ENCODE results near the gene CHD2.
A peak's percentile ranks its signal among the peaks of the same experiment; 100 is the strongest.

Gene CHD2

DNA sequence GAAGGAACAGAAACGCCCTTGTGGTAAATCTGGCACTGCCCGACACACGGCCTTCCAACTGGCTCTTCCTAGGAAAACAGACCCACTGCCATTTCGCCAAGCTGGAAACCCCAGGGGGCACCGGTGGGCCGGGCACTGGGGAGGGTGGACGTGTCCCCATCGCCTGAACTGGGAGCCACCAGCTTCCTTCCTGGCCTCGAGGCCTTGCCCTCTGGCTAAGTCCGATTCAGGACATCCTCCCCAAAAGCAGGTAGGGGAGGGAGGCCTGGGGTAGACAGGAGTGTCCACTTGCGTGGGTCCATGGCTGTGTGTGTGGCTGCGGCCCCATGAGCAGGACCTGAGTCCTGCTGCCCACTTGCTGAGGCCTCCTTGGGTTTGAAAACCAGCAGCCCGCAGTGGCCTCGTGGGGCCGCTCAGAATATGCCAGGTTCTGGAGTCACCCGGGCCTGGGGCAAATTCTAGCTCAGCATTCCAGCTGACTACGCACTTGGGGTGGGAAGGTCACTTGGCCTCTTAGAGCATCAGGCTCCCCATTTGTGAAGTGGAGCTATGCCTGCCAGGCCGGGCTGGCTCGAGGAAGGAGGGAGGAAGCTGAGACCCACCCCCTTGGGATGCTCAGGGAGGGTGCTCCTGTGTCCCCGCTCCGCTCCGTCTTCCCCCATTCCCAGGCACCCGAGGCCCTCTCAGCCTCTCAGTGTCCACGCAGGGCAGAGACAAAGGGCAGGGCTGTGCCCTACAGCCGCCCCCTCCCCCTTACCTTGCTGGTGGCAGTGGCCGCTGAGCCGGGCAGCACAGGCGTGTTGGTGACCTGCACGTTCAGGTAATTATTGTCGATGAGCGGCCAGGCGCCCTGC lies 151.3 kb downstream of the CHD2 start:
- Histone ChIP-seq H4K20me1 (ENCODE audit: insufficient read depth, low read length, poor library complexity, severe bottlenecking) (no peaks in the 10 kb centered on the region), H3K4me2 (ENCODE audit: low read depth, low read length, poor library complexity, severe bottlenecking) (no peak overlapping the region), H3K4me3 (ENCODE audit: low read length, poor library complexity, severe bottlenecking) (no peak overlapping the region), H3K9ac (ENCODE audit: low read depth, low read length, poor library complexity, severe bottlenecking) (no peak overlapping the region), H3K27me3 (ENCODE audit: insufficient read depth, low read length, poor library complexity, severe bottlenecking) (no peaks in the 10 kb centered on the region), H2AFZ (ENCODE audit: low read length) (no peak overlapping the region), H3F3A (ENCODE audit: low read depth) (no peaks in the 10 kb centered on the region), H3K9me2 (replicated peaks; ENCODE audit: low read depth, low read length) (no peaks in the 10 kb centered on the region), H3K9me3 (ENCODE audit: insufficient read depth, low read depth, low read length) (peaks cover under 1% of the 10 kb centered on the region; the same call in 1 of the 2 replicates), H3K4me1 (ENCODE audit: insufficient read depth, low read length, poor library complexity, severe bottlenecking) (peaks cover 20% of the 10 kb centered on the region), H3K79me2 (ENCODE audit: insufficient read depth, low read length) (no peaks in the 10 kb centered on the region), H3K36me3 (ENCODE audit: insufficient read depth, low read length) (no peaks in the 10 kb centered on the region)
- TF ChIP-seq, protein P1, sequence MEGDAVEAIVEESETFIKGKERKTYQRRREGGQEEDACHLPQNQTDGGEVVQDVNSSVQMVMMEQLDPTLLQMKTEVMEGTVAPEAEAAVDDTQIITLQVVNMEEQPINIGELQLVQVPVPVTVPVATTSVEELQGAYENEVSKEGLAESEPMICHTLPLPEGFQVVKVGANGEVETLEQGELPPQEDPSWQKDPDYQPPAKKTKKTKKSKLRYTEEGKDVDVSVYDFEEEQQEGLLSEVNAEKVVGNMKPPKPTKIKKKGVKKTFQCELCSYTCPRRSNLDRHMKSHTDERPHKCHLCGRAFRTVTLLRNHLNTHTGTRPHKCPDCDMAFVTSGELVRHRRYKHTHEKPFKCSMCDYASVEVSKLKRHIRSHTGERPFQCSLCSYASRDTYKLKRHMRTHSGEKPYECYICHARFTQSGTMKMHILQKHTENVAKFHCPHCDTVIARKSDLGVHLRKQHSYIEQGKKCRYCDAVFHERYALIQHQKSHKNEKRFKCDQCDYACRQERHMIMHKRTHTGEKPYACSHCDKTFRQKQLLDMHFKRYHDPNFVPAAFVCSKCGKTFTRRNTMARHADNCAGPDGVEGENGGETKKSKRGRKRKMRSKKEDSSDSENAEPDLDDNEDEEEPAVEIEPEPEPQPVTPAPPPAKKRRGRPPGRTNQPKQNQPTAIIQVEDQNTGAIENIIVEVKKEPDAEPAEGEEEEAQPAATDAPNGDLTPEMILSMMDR (conservative IDR thresholded peaks at IDR 0.05; ENCODE audit: low read length), result no peak

DNA sequence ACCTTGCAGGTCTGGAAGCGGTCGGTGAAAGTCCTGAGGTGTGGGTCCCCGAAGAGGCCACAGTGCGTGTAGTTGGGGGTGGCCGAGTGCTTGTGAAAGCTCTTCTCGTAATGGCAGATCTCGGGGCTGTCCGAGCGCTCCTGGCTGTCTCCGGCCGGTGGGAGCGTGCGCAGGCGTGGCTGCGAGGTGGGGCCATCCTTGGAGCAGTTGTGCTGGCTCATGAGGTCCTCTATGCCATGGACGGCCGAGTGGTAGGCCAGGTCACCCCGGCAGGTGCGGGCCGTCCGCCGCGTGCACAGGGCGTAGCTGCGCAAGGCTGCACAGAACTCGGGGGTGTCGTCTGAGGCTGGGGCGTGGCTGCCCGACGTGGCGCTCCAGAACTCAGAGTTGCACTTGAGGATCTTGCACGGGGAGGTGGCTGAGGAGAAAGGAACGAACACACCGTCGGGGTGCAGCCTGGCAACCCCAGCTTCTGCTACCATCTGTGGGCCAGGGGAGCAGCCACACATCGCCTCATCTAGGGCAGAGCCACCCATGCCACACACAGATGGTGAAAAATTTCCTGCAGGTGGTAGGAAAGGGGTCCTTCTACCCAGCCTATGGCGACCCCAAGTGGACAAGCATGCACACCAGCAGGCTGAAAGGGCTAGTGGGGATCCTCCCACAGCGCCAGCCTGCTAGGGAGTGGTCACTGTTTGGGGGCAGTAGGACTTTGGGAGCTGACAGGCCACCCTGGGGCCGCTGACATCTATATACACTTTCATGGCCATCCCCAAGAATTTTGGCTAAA lies 152.2 kb downstream of the CHD2 start:
- no peaks in the 10 kb centered on the region for H3K27me3 ChIP-seq (ENCODE audit: insufficient read depth, low read length, poor library complexity, severe bottlenecking)
- H2AFZ ChIP-seq (ENCODE audit: low read length), result no peak overlapping the region
- no peak overlapping the region for H3K4me2 ChIP-seq (ENCODE audit: low read depth, low read length, poor library complexity, severe bottlenecking)
- H3K36me3 ChIP-seq (ENCODE audit: insufficient read depth, low read length), result no peaks in the 10 kb centered on the region
- no peaks in the 10 kb centered on the region for H3K9me2 ChIP-seq (replicated peaks; ENCODE audit: low read depth, low read length)
- no peak overlapping the region for H3K9ac ChIP-seq (ENCODE audit: low read depth, low read length, poor library complexity, severe bottlenecking)
- H3K4me1 ChIP-seq (ENCODE audit: insufficient read depth, low read length, poor library complexity, severe bottlenecking), result peaks cover 18% of the 10 kb centered on the region
- H4K20me1 ChIP-seq (ENCODE audit: insufficient read depth, low read length, poor library complexity, severe bottlenecking), result no peaks in the 10 kb centered on the region
- H3K9me3 ChIP-seq (ENCODE audit: insufficient read depth, low read depth, low read length), result no peaks in the 10 kb centered on the region
- no peak for TF ChIP-seq EZH2phosphoT487 (IDR thresholded peaks at IDR 0.05; ENCODE audit: borderline replicate concordance)
- TF ChIP-seq, protein P1 (conservative IDR thresholded peaks at IDR 0.05; ENCODE audit: low read length), result peak; percentile 75
- no peaks in the 10 kb centered on the region for H3K79me2 ChIP-seq (ENCODE audit: insufficient read depth, low read length)
- no peak overlapping the region for H3K4me3 ChIP-seq (ENCODE audit: low read length, poor library complexity, severe bottlenecking)
- no peaks in the 10 kb centered on the region for H3F3A ChIP-seq (ENCODE audit: low read depth)

- H3K4me2 ChIP-seq (ENCODE audit: low read depth, low read length, poor library complexity, severe bottlenecking), result no peak overlapping the region
- H2AFZ ChIP-seq (ENCODE audit: low read length), result no peak overlapping the region
- no peaks in the 10 kb centered on the region for H3F3A ChIP-seq (ENCODE audit: low read depth)
- no peak overlapping the region for H3K9ac ChIP-seq (ENCODE audit: low read depth, low read length, poor library complexity, severe bottlenecking)
- H3K36me3 ChIP-seq (ENCODE audit: insufficient read depth, low read length), result no peaks in the 10 kb centered on the region
- H3K9me2 ChIP-seq (replicated peaks; ENCODE audit: low read depth, low read length), result no peaks in the 10 kb centered on the region
- no peaks in the 10 kb centered on the region for H4K20me1 ChIP-seq (ENCODE audit: insufficient read depth, low read length, poor library complexity, severe bottlenecking)
- no peaks in the 10 kb centered on the region for H3K9me3 ChIP-seq (ENCODE audit: insufficient read depth, low read depth, low read length)
- no peaks in the 10 kb centered on the region for H3K4me1 ChIP-seq (ENCODE audit: insufficient read depth, low read length, poor library complexity, severe bottlenecking)
- no peak overlapping the region for H3K4me3 ChIP-seq (ENCODE audit: low read length, poor library complexity, severe bottlenecking)
- H3K79me2 ChIP-seq (ENCODE audit: insufficient read depth, low read length), result no peaks in the 10 kb centered on the region
- H3K27me3 ChIP-seq (ENCODE audit: insufficient read depth, low read length, poor library complexity, severe bottlenecking), result no peaks in the 10 kb centered on the region
- TF ChIP-seq, protein P1 (conservative IDR thresholded peaks at IDR 0.05; ENCODE audit: low read length), result no peak
- no peak for TF ChIP-seq EZH2phosphoT487 (IDR thresholded peaks at IDR 0.05; ENCODE audit: borderline replicate concordance)
These were observed 155.1 kb downstream of the CHD2 start for GRCh38 chr15:93055211-93055610.

Measured in Loucy (cell line).